Measurements from ENCODE around the gene HOXA11. TPM values are rescaled to one million over a fixed set of nuclear protein-coding genes. Genes with fewer than 3 reads are reported as not detected.

HOXA11 gene
- total RNA-seq, 1 experiment from 2014 or later, result not detected

GRCh38 chr7:27140126-27140857, 44.7 kb downstream of the HOXA11 start:
- no peak overlapping the region for H3K56ac ChIP-seq (ENCODE audit: insufficient read length, low read depth, low read length)
- TF ChIP-seq, protein P1, sequence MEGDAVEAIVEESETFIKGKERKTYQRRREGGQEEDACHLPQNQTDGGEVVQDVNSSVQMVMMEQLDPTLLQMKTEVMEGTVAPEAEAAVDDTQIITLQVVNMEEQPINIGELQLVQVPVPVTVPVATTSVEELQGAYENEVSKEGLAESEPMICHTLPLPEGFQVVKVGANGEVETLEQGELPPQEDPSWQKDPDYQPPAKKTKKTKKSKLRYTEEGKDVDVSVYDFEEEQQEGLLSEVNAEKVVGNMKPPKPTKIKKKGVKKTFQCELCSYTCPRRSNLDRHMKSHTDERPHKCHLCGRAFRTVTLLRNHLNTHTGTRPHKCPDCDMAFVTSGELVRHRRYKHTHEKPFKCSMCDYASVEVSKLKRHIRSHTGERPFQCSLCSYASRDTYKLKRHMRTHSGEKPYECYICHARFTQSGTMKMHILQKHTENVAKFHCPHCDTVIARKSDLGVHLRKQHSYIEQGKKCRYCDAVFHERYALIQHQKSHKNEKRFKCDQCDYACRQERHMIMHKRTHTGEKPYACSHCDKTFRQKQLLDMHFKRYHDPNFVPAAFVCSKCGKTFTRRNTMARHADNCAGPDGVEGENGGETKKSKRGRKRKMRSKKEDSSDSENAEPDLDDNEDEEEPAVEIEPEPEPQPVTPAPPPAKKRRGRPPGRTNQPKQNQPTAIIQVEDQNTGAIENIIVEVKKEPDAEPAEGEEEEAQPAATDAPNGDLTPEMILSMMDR (conservative IDR thresholded peaks at IDR 0.05), result no peak
- H3K23ac ChIP-seq (ENCODE audit: insufficient read length, low read depth, low read length), result no peak overlapping the region
- no peaks in the 10 kb centered on the region for H3K4me1 ChIP-seq (ENCODE audit: insufficient read depth, low read length)
- no peak overlapping the region for H4K8ac ChIP-seq (replicated peaks; ENCODE audit: insufficient read length, low read depth, low read length)
- H3K36me3 Mint-ChIP-seq (ENCODE audit: insufficient read depth in 1 of 3, low read depth in 3 of 3), result no peaks in the 10 kb centered on the region; a peak in 1 of 7 replicates
- H3K23me2 ChIP-seq (ENCODE audit: insufficient read length, low read depth, low read length, poor library complexity, severe bottlenecking), result peaks cover 10% of the 10 kb centered on the region
- no peak overlapping the region for H3K9ac ChIP-seq (ENCODE audit: extremely low read depth, insufficient read length, low read length)
- H4K20me1 ChIP-seq (ENCODE audit: control insufficient read depth, insufficient read depth, insufficient read length), result no peaks in the 10 kb centered on the region
- no peak for DNase-seq
- peaks cover 100% of the 10 kb centered on the region for H3K27me3 Mint-ChIP-seq (ENCODE audit: low read depth)
- H3K79me1 ChIP-seq (ENCODE audit: insufficient read depth, low read depth, low read length, poor library complexity, severe bottlenecking), result no peaks in the 10 kb centered on the region
- no peak overlapping the region for H2BK5ac ChIP-seq (ENCODE audit: insufficient read length, low read length)
- H3K14ac ChIP-seq (ENCODE audit: insufficient read depth, low read length), result no peak overlapping the region
- no peak overlapping the region for H3K27ac ChIP-seq (ENCODE audit: insufficient read length, low read depth, low read length)
- no peak overlapping the region for H3K4me3 Mint-ChIP-seq
- H4K91ac ChIP-seq (ENCODE audit: insufficient read length, low read depth, low read length), result no peak overlapping the region
- H2BK15ac ChIP-seq (ENCODE audit: low read depth, low read length), result no peak overlapping the region
- peaks cover 7 to 16% of the 10 kb centered on the region in 2 experiments for H3K4me1 Mint-ChIP-seq
- no peak overlapping the region for H3K4me2 ChIP-seq (ENCODE audit: insufficient read depth, insufficient read length, low read length)
- no peak overlapping the region for H2AFZ ChIP-seq (ENCODE audit: low read length)
- H3K79me2 ChIP-seq (ENCODE audit: insufficient read depth, low read length), result no peaks in the 10 kb centered on the region
- no peaks in the 10 kb centered on the region for H3K9me3 ChIP-seq (ENCODE audit: control insufficient read depth, low read depth, low read length)
- H2AK5ac ChIP-seq (ENCODE audit: insufficient read length, low read length), result no peak overlapping the region
- no peak overlapping the region for H3T11ph ChIP-seq (ENCODE audit: low read length)
- no peak overlapping the region for H2BK120ac ChIP-seq (ENCODE audit: low read depth, low read length, poor library complexity, severe bottlenecking)
- H2BK20ac ChIP-seq (ENCODE audit: low read depth, low read length, poor library complexity, severe bottlenecking), result no peak overlapping the region
- peaks cover 0 to 19% of the 10 kb centered on the region in 2 experiments for H3K9me3 Mint-ChIP-seq
- no peak overlapping the region for H2BK12ac ChIP-seq (ENCODE audit: insufficient read length, low read depth, low read length)
- H4K5ac ChIP-seq (ENCODE audit: insufficient read length, low read depth, low read length), result no peak overlapping the region
- no CpG with 5 or more reads among the region's 15 CpGs for WGBS (ENCODE audit: extremely low coverage, insufficient read length, low lambda C conversion rate)
- peaks cover 98% of the 10 kb centered on the region for H3K27me3 ChIP-seq (ENCODE audit: insufficient read depth, low read length)
- no peak overlapping the region for H3K18ac ChIP-seq (ENCODE audit: insufficient read length, low read depth, low read length)
- H3K27ac Mint-ChIP-seq, result no peak overlapping the region
- no peak overlapping the region for H3K4ac ChIP-seq (ENCODE audit: low read depth, low read length)

Measured in H9 (cell line).